ENCODE measurements around the gene EPB41L3.
"Not testable (repeated sequence)": the region's sequence is repeated elsewhere in the genome, so short reads cannot be mapped to it uniquely, and the experiment has no call there.

DNA sequence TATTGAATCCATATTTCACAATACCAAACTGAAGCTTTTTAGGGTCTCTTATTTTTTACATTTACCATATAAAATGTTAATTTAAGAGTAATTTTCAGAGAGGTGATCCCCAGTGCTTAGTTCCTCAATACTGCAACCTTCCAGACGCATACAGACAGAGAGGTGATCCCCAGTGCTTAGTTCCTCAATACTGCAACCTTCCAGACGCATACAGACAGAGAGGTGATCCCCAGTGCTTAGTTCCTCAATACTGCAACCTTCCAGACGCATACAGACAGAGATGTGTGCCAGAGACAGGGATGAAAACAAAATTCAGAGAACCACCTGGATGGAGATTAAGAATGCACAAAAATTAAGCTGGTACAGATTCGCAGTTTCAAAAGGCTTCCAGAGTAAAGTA, 32.3 kb downstream of the EPB41L3 start:
- TF ChIP-seq, protein P1, sequence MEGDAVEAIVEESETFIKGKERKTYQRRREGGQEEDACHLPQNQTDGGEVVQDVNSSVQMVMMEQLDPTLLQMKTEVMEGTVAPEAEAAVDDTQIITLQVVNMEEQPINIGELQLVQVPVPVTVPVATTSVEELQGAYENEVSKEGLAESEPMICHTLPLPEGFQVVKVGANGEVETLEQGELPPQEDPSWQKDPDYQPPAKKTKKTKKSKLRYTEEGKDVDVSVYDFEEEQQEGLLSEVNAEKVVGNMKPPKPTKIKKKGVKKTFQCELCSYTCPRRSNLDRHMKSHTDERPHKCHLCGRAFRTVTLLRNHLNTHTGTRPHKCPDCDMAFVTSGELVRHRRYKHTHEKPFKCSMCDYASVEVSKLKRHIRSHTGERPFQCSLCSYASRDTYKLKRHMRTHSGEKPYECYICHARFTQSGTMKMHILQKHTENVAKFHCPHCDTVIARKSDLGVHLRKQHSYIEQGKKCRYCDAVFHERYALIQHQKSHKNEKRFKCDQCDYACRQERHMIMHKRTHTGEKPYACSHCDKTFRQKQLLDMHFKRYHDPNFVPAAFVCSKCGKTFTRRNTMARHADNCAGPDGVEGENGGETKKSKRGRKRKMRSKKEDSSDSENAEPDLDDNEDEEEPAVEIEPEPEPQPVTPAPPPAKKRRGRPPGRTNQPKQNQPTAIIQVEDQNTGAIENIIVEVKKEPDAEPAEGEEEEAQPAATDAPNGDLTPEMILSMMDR (IDR thresholded peaks at IDR 0.05) = not testable (repeated sequence)
- TF ChIP-seq ZFX (IDR thresholded peaks at IDR 0.05; ENCODE audit: borderline replicate concordance) = not testable (repeated sequence)

Measured in 22Rv1 (cell line).